OCI-LY7 (cell line): ENCODE measurements around the gene KANSL1L. TPM values are rescaled to one million over a fixed set of nuclear protein-coding genes. Genes with fewer than 3 reads are reported as not detected.
A peak's percentile ranks its signal among the peaks of the same experiment; 100 is the strongest.

Experiments used
- BruUV-seq: library from RNA; stranded (reverse); fragments of 400-500 nt; replicated peaks from 2 replicates; lab custom pipeline; 2021; lab: Mats Ljungman, UMichigan
- CTCF ChIA-PET: fragments of 300-600 bp; sonication (Branson Sonifier 250); formaldehyde crosslinking; loops from one replicate; lab custom pipeline; 2022; ENCODE audit warnings: antibody characterized with exemption; ENCODE audit not compliant: unreplicated experiment; lab: Charles Lee
- POLR2A ChIA-PET: fragments of 300-600 bp; sonication (Branson Sonifier 250); formaldehyde crosslinking; loops from one replicate; lab custom pipeline; 2022; ENCODE audit warnings: antibody characterized with exemption; lab: Charles Lee
- DNase-seq: peaks from one replicate; pipeline ENCODE4 v3.0.0-alpha.2; 2015; ENCODE audit warnings: low spot score
- H2AFZ ChIP-seq: fragments of 200-600 bp; sonication (generic), shearing (Covaris generic); 2 replicates; pipeline ENCODE4 v1.6.1; 2014; ENCODE audit warnings: mild to moderate bottlenecking, antibody characterized with exemption, low read length, moderate library complexity
- H3K27ac ChIP-seq: fragments of 200-600 bp; sonication (generic); 2 replicates; pipeline ENCODE4 v1.5.1; 2014; ENCODE audit warnings: mixed run types, low read depth, mild to moderate bottlenecking, moderate library complexity, low read length, inconsistent platforms; ENCODE audit not compliant: poor library complexity, severe bottlenecking
- H3K36me3 ChIP-seq: fragments of 200-600 bp; sonication (generic); 2 replicates; pipeline ENCODE4 v1.6.1; 2014; ENCODE audit warnings: mild to moderate bottlenecking, antibody characterized with exemption, low read length, moderate library complexity, mixed read lengths; ENCODE audit not compliant: insufficient read depth
- H3K4me1 ChIP-seq: fragments of 200-600 bp; sonication (generic); 2 replicates; pipeline ENCODE4 v1.5.1; 2014; ENCODE audit warnings: mild to moderate bottlenecking, low read length; ENCODE audit not compliant: insufficient read depth, poor library complexity, severe bottlenecking
- H3K4me2 ChIP-seq: fragments of 200-600 bp; sonication (generic); 2 replicates; pipeline ENCODE4 v1.6.1; 2014; ENCODE audit warnings: mild to moderate bottlenecking, low read length
- H3K4me3 ChIP-seq: fragments of 200-600 bp; sonication (generic); 2 replicates; pipeline ENCODE4 v1.5.1; 2014; ENCODE audit warnings: mild to moderate bottlenecking, low read depth, low read length; ENCODE audit not compliant: poor library complexity, severe bottlenecking
- H3K79me2 ChIP-seq: fragments of 200-600 bp; sonication (generic); 2 replicates; pipeline ENCODE4 v1.6.1; 2016; ENCODE audit warnings: low read depth, mild to moderate bottlenecking, low read length, moderate library complexity, mixed read lengths; ENCODE audit not compliant: insufficient read depth
- H3K9me2 ChIP-seq: fragments of 200-600 bp; sonication (generic); 2 replicates; pipeline ENCODE4 v1.6.1; 2016; ENCODE audit warnings: mild to moderate bottlenecking, low read length, mixed read lengths; ENCODE audit not compliant: insufficient read depth
- H3K9me3 ChIP-seq: fragments of 200-600 bp; sonication (generic); 2 replicates; pipeline ENCODE4 v1.6.1; 2014; ENCODE audit warnings: mild to moderate bottlenecking, mixed run types, low read length, mixed read lengths
- H4K20me1 ChIP-seq: fragments of 200-600 bp; sonication (generic); 2 replicates; pipeline ENCODE4 v1.6.1; 2014; ENCODE audit warnings: mild to moderate bottlenecking, antibody characterized with exemption, low read length, moderate library complexity, mixed read lengths; ENCODE audit not compliant: insufficient read depth
- EZH2phosphoT487 ChIP-seq: fragments of 200-600 bp; sonication (generic); IDR thresholded peaks from 2 replicates; pipeline ENCODE4 v1.6.1; 2018; ENCODE audit warnings: low read depth, borderline replicate concordance, mild to moderate bottlenecking, mixed run types, antibody characterized with exemption, low read length, moderate library complexity, mixed read lengths
- intact Hi-C: fragments of 100-400 bp; cut with micrococcal nuclease; formaldehyde crosslinking; loops from one replicate; pipeline ENCODE4 v1.10.0; 2022; ENCODE audit not compliant: unreplicated experiment
- total RNA-seq, 2 experiments: library from RNA; depleted of rRNA in 1 of 2; stranded (reverse); fragments of >200 nt in 1 of 2; shearing (Covaris generic) in 1 of 2; gene quantifications; 2 replicates each; pipeline ENCODE4 v1.2.3, GENCODE V29; 2014 to 2022
- TF ChIP-seq, protein P1 (sequence below): fragments of 200-600 bp; sonication (generic); conservative IDR thresholded peaks from 2 replicates; pipeline ENCODE4 v1.5.1; 2014; ENCODE audit warnings: mild to moderate bottlenecking, antibody characterized with exemption, low read length, moderate library complexity, mixed read lengths

Gene KANSL1L
- total RNA-seq, 2 experiments from 2014 or later, result 22.0 to 22.9 TPM

DNA sequence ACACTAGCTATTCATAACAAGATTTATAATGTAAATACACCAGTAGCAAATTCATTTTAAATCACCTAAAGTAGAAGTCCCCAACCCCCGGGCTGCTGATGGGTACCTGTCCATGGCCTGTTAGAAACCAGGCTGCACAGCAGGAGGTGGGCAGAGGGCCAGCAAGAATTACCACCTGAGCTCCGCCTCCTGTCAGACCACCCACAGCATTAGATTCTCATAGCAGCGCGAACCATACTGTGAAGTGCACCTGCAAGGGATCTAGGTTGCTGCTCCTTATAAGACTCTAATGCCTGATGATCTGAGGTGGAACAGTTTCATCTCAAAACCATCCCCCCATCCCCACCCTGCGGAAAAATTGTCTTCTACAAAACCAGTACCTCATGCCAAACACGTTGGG lies 71.3 kb downstream of the KANSL1L start:
- H4K20me1 ChIP-seq, result no peaks in the 10 kb centered on the region
- H3K4me1 ChIP-seq, result no peaks in the 10 kb centered on the region
- DNase-seq, result no peak
- ChIA-PET POLR2A (interaction anchor here (1.1 to 2.0 kb wide), 6 partner anchors 8 to 93 kb away, joined by 3 to 4 read pairs (median 4); no protein-coding TSS in a partner anchor), CTCF (no interaction called here)
- H3K4me3 ChIP-seq, result no peak overlapping the region
- intact Hi-C loops, result no loop called here
- H3K4me2 ChIP-seq, result no peak overlapping the region
- BruUV-seq, result no TSS peak
- no peaks in the 10 kb centered on the region for H3K79me2 ChIP-seq
- H3K36me3 ChIP-seq, result no peaks in the 10 kb centered on the region
- TF ChIP-seq, protein P1, sequence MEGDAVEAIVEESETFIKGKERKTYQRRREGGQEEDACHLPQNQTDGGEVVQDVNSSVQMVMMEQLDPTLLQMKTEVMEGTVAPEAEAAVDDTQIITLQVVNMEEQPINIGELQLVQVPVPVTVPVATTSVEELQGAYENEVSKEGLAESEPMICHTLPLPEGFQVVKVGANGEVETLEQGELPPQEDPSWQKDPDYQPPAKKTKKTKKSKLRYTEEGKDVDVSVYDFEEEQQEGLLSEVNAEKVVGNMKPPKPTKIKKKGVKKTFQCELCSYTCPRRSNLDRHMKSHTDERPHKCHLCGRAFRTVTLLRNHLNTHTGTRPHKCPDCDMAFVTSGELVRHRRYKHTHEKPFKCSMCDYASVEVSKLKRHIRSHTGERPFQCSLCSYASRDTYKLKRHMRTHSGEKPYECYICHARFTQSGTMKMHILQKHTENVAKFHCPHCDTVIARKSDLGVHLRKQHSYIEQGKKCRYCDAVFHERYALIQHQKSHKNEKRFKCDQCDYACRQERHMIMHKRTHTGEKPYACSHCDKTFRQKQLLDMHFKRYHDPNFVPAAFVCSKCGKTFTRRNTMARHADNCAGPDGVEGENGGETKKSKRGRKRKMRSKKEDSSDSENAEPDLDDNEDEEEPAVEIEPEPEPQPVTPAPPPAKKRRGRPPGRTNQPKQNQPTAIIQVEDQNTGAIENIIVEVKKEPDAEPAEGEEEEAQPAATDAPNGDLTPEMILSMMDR, result no peak
- no peak for TF ChIP-seq EZH2phosphoT487
- no peak overlapping the region for H3K27ac ChIP-seq
- H2AFZ ChIP-seq, result no peak overlapping the region
- no peaks in the 10 kb centered on the region for H3K9me2 ChIP-seq
- H3K9me3 ChIP-seq, result no peaks in the 10 kb centered on the region

DNA sequence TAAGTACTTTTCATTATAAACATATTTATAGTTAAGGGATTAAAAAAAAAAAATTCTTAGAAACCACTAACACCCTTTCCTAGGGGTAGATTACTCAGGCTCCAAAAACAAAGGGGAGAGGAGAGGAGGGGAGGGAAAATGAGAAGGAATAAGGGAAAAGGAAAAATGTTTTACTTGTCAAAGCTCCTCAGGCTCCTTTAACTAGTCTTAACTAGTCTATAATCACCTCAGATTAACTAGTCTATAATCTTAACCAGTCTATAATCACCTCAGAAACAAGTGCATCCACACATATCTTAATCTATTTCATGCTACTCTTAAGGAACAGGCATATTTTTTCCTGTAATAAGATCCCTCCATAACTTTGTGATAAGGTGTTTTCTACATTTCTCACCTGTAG lies 76.4 kb downstream of the KANSL1L start:
- DNase-seq, result no peak
- Histone ChIP-seq H3K4me3 (no peak overlapping the region), H3K9me3 (no peaks in the 10 kb centered on the region), H3K79me2 (no peaks in the 10 kb centered on the region), H4K20me1 (no peaks in the 10 kb centered on the region), H3K4me2 (no peak overlapping the region), H2AFZ (no peak overlapping the region), H3K4me1 (no peaks in the 10 kb centered on the region), H3K36me3 (no peaks in the 10 kb centered on the region), H3K9me2 (no peaks in the 10 kb centered on the region), H3K27ac (no peak overlapping the region)
- TF ChIP-seq, protein P1, result no peak
- TF ChIP-seq EZH2phosphoT487, result no peak
- ChIA-PET CTCF (no interaction called here), POLR2A (no interaction called here)
- no TSS peak for BruUV-seq
- intact Hi-C loops, result no loop called here

DNA sequence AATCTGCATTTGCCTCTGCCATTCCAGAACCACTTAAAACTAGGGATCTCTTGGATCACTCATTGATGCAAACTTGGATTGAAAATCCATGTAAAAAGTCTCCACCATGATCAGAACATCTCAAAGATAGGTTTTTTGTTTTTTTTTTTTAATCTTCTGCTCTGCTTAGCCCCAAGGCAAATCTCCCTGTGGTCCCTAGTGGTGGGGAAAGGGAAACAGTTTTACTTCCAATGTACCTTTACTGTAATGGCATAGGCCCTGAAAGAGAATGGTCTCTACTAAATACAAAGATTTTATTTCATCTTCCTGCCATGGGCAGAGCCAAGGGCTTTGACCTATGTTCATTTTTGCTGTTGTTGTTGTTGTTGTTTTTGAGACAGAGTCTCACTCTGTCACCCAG lies 78.4 kb downstream of the KANSL1L start:
- H3K79me2 ChIP-seq, result no peaks in the 10 kb centered on the region
- H3K4me3 ChIP-seq, result no peak overlapping the region
- H2AFZ ChIP-seq, result no peak overlapping the region
- intact Hi-C loops, result no loop called here
- no peaks in the 10 kb centered on the region for H3K4me1 ChIP-seq
- TF ChIP-seq EZH2phosphoT487, result no peak
- TF ChIP-seq, protein P1, result 0 out of 2 replicates have a peak, but pooled peaks have one; percentile 23
- H3K4me2 ChIP-seq, result no peak overlapping the region
- ChIA-PET POLR2A (no interaction called here), CTCF (no interaction called here)
- no peaks in the 10 kb centered on the region for H4K20me1 ChIP-seq
- no peak overlapping the region for H3K27ac ChIP-seq
- H3K36me3 ChIP-seq, result no peaks in the 10 kb centered on the region
- no peaks in the 10 kb centered on the region for H3K9me3 ChIP-seq
- BruUV-seq, result no TSS peak
- no peaks in the 10 kb centered on the region for H3K9me2 ChIP-seq
- DNase-seq, result no peak
